Measurements from ENCODE around the gene DIAPH3. TPM values are rescaled to one million over a fixed set of nuclear protein-coding genes. Genes with fewer than 3 reads are reported as not detected.

DIAPH3 gene
- total RNA-seq, 1 donor from 2014 or later = 0.32 TPM

DNA sequence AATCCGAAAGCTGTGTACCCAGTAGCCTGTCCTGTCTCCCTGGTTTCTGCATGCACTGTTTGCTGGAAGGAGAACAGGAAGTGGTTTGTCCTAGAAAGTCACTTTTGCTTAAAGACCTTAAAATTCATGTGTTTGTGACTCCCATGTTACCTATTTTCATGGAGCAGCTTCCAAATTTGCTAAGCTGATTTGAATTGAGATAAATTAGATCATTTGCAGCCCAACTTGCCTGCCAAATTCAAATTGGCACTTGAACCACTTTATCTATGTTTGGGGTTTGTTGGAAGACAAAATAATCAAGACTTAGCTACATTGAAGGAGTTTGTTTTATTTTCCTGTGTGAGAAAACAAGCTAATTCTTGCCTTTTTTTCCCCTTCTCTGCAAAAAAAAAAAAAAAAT, 532.5 kb downstream of the DIAPH3 start:
- Histone ChIP-seq H3K9me3 (no peaks in the 10 kb centered on the region), H3K4me1 (no peaks in the 10 kb centered on the region), H3K36me3 (no peaks in the 10 kb centered on the region), H3K27me3 (no peaks in the 10 kb centered on the region), H3K4me3 (no peak overlapping the region), H3K27ac (no peak overlapping the region)
- intact Hi-C loops (cut with DNase I) = no loop called here
- TF ChIP-seq CTCF (IDR thresholded peaks at IDR 0.05) = no peak
- no peak for DNase-seq (ENCODE audit: low spot score in 2 of 2)

DNA sequence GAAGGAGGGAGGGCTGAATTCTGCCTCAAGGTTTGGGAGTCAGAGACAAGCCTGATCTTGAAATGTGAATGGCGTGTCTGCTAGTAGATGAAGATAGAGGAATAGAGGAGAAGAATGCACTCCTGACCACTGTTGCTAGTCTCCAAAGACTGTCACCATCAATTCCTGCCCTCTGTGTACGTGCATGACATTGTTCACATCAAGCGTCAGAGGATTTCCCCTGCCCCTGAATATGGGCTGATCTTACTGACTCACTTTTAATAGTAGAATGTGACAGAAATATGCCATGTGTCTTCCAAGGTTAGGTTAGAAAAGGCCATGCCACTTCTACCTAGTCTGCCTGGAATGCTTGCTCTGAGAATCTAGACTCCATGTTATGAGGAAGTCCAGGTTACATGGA, 538.6 kb downstream of the DIAPH3 start:
- H3K9me3 ChIP-seq = no peaks in the 10 kb centered on the region
- no peak for TF ChIP-seq CTCF (IDR thresholded peaks at IDR 0.05)
- DNase-seq (ENCODE audit: low spot score in 2 of 2) = no peak
- H3K27me3 ChIP-seq = no peaks in the 10 kb centered on the region
- H3K4me1 ChIP-seq = no peaks in the 10 kb centered on the region
- intact Hi-C loops (cut with DNase I) = no loop called here
- no peak overlapping the region for H3K4me3 ChIP-seq
- no peak overlapping the region for H3K27ac ChIP-seq
- no peaks in the 10 kb centered on the region for H3K36me3 ChIP-seq

DNA sequence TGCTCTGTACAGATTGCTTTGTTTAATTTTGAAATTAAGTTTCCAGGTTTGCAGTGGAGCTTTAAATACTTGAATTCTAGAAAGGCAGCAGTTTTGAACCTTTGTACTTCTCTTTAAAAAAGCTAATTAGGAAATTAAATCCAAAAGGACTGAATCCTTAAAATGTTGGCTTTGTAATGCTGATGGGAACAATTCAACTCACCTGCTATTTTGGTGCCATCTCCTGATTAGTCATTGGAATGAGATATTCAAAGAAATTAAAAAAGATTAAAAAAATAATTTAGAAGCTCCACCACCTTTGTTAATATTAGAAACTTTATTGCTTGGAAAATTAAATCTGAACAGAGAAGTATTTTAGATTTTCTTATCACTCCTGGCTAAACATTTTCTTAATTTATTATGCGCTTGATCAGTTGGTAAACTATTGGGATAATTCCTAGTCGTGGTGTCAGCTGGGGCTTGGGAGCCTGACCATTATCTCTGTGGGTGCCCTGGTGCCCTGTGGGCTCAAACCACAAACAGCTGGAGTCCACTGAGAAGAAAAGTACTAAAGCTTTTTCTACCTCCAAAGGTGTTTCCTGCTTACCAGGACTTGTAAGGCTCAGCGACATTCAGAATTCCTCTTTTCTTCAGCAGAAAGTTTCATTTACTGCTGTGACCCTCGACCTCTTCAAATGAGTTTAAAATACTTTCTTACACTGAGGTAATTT, 540.4 kb downstream of the DIAPH3 start:
- intact Hi-C loops (cut with DNase I) = no loop called here
- H3K27me3 ChIP-seq = no peaks in the 10 kb centered on the region
- H3K27ac ChIP-seq = no peak overlapping the region
- H3K36me3 ChIP-seq = no peaks in the 10 kb centered on the region
- H3K9me3 ChIP-seq = peaks cover 0 to 6% of the 10 kb centered on the region in 2 donors
- no peaks in the 10 kb centered on the region for H3K4me1 ChIP-seq
- DNase-seq (ENCODE audit: low spot score in 2 of 2) = no peak
- H3K4me3 ChIP-seq = no peak overlapping the region
- no peak for TF ChIP-seq CTCF (IDR thresholded peaks at IDR 0.05)

- Histone ChIP-seq H3K27me3 (no peaks in the 10 kb centered on the region), H3K36me3 (no peaks in the 10 kb centered on the region), H3K9me3 (peaks cover 0 to 6% of the 10 kb centered on the region in 2 donors), H3K4me1 (no peaks in the 10 kb centered on the region), H3K4me3 (no peak overlapping the region), H3K27ac (no peak overlapping the region)
- no peak for TF ChIP-seq CTCF (IDR thresholded peaks at IDR 0.05)
- intact Hi-C loops (cut with DNase I) = no loop called here
- DNase-seq (ENCODE audit: low spot score in 2 of 2) = no peak
Measured at GRCh38 chr13:59621773-59622172, 542.0 kb downstream of the DIAPH3 start.

Other genes with a start within 250 kb of the DIAPH3 start
- gene TDRD3, start 233.3 kb upstream of the DIAPH3 start, total RNA-seq = 3.0 TPM